HepG2 (cell line): ENCODE data around the gene NRBP1. TPM values are rescaled to one million over a fixed set of nuclear protein-coding genes. Genes with fewer than 3 reads are reported as not detected.

ENCODE experiments used
- ATAC-seq: fragments of 200-7000 bp; cut with Tn5 transposase; 3 replicates; pipeline ENCODE4 v1.9.1; 2020; ENCODE audit warnings: mild to moderate bottlenecking, moderate library complexity
- BruUV-seq: library from RNA; stranded (reverse); fragments of 400-500 nt; replicated peaks from 2 replicates; lab custom pipeline; 2021; lab: Mats Ljungman, UMichigan
- CTCF ChIA-PET: fragments of 300-600 bp; formaldehyde crosslinking; extraction: SDS; loops from one replicate; lab custom pipeline; 2021; ENCODE audit warnings: low total read pairs, inconsistent platforms, low intra/inter-chr PET ratio; lab: Yijun Ruan, JAX
- POLR2A ChIA-PET: fragments of 350-600 bp; sonication (Branson Sonifier 250); formaldehyde crosslinking; loops from one replicate; lab custom pipeline; 2020; ENCODE audit warnings: antibody characterized with exemption, inconsistent platforms; lab: Yijun Ruan, JAX
- DNase-seq: peaks from one replicate; pipeline ENCODE4 v3.0.0-alpha.2; 2015; ENCODE audit warnings: low spot score
- FAIRE-seq: peaks from 3 replicates; lab custom pipeline; 2011; peaks lifted over from hg19 to GRCh38; lab: Jason Lieb, UNC
- H2AFZ ChIP-seq: one replicate; pipeline ENCODE4 v1.6.1; 2011; ENCODE audit warnings: low read length, inconsistent platforms
- H3K27ac ChIP-seq: fragments of 300-600 bp; 3 replicates; pipeline ENCODE4 v1.8.0; 2011; ENCODE audit warnings: mixed run types, mild to moderate bottlenecking, mixed read lengths, low read length, inconsistent platforms; ENCODE audit not compliant: insufficient read depth; ENCODE audit errors: extremely low read length
- H3K27me3 ChIP-seq, 2 experiments: fragments of 200-600 bp in 1 of 2; 2 replicates in 1 of 2; 3 replicates in 1 of 2; pipeline versions ENCODE4 v1.6.0 to v1.8.0; 2011; ENCODE audit warnings: low read length in 2 of 2, mild to moderate bottlenecking in 2 of 2, moderate library complexity in 2 of 2, inconsistent platforms in 1 of 2; ENCODE audit not compliant: insufficient read depth in 2 of 2, control insufficient read depth in 1 of 2
- H3K36me3 ChIP-seq, 2 experiments: fragments of 200-600 bp in 1 of 2; replicated peaks in 1 of 2; 2 replicates in 1 of 2; 3 replicates in 1 of 2; pipeline versions ENCODE4 v1.5.1 to v1.8.0; 2011; ENCODE audit warnings: low read length in 2 of 2, inconsistent platforms in 1 of 2; ENCODE audit not compliant: insufficient read depth in 2 of 2, control insufficient read depth in 1 of 2
- H3K4me1 ChIP-seq: 2 replicates; pipeline ENCODE4 v1.5.1; 2012; ENCODE audit warnings: low read length, inconsistent platforms; ENCODE audit not compliant: insufficient read depth
- H3K4me2 ChIP-seq: 2 replicates; pipeline ENCODE4 v1.6.0; 2011; ENCODE audit warnings: low read depth, low read length, inconsistent platforms
- H3K4me3 ChIP-seq, 3 experiments: fragments of 200-600 bp in 1 of 3; sonication (generic), shearing (Covaris generic) in 1 of 3; replicated peaks in 1 of 3; 2 replicates each; pipeline ENCODE4 v1.5.1; 2011 to 2016; ENCODE audit warnings: low read length in 3 of 3, inconsistent platforms in 2 of 3, low read depth in 2 of 3, mild to moderate bottlenecking in 2 of 3, control low read depth in 1 of 3, mixed read lengths in 1 of 3; ENCODE audit not compliant: insufficient read depth in 1 of 3
- H3K79me2 ChIP-seq: one replicate; pipeline ENCODE4 v1.6.1; 2011; ENCODE audit warnings: low read length, inconsistent platforms; ENCODE audit not compliant: insufficient read depth
- H3K9ac ChIP-seq: 2 replicates; pipeline ENCODE4 v1.6.0; 2011; ENCODE audit warnings: mild to moderate bottlenecking, low read depth, low read length, inconsistent platforms; ENCODE audit not compliant: insufficient read depth
- H3K9me3 ChIP-seq: 2 replicates; pipeline ENCODE4 v1.5.1; 2012; ENCODE audit warnings: mild to moderate bottlenecking, low read length
- H4K20me1 ChIP-seq: 2 replicates; pipeline ENCODE4 v1.6.0; 2011; ENCODE audit warnings: inconsistent platforms, mild to moderate bottlenecking, low read length, moderate library complexity; ENCODE audit not compliant: insufficient read depth
- ATF7-NPFF ChIP-seq: sonication (generic); formaldehyde crosslinking; IDR thresholded peaks from 2 replicates; pipeline ENCODE4 v1.8.1; 2023; ENCODE audit warnings: mild to moderate bottlenecking, low read depth, missing genetic modification reagents, moderate library complexity
- TOPORS ChIP-seq: sonication (generic); formaldehyde crosslinking; IDR thresholded peaks from 2 replicates; pipeline ENCODE4 v1.8.0; 2023; ENCODE audit warnings: mild to moderate bottlenecking, missing genetic modification reagents
- WGBS: methylation state at CpG from one replicate; pipeline ENCODE4 v1.1.6; 2017; ENCODE audit warnings: low lambda C conversion rate; 5-methylcytosine and 5-hydroxymethylcytosine counted together
- in situ Hi-C: cut with HindIII; loops from 2 replicates; pipeline ENCODE4 v1.10.0; 2017; ENCODE audit warnings: low pct_unique_long_range_greater_than_20kb; ENCODE audit not compliant: extremely low pct_ligation_motif_present
- intact Hi-C: fragments of 100-400 bp; cut with micrococcal nuclease; formaldehyde crosslinking; loops from one replicate; pipeline ENCODE4 v1.10.0; 2022; ENCODE audit not compliant: unreplicated experiment
- polyA plus RNA-seq, 8 experiments: library from polyadenylated mRNA; depleted of rRNA in 3 of 8; stranded (reverse) in 7 of 8; unstranded in 1 of 8; fragments of >200 nt; fragmentation: Illumina TruSeq in 4 of 8; extraction: Trizol in 4 of 8; gene quantifications; 2 replicates each; pipeline versions ENCODE4 v1.2.1 to v1.2.3, GENCODE V29; 2011 to 2016; ENCODE audit warnings: low read depth in 4 of 8, missing spikeins in 1 of 8, mixed read lengths in 1 of 8; ENCODE audit not compliant: insufficient read depth in 1 of 8
- total RNA-seq, 5 experiments: library from RNA; depleted of rRNA; stranded (reverse); fragments of >200 nt; fragmentation: Illumina TruSeq; extraction: Trizol; gene quantifications; 2 replicates each; pipeline ENCODE4 v1.2.3, GENCODE V29; 2016; ENCODE audit warnings: low read depth in 1 of 5
- TF ChIP-seq, protein P1 (sequence below): sonication (generic); formaldehyde crosslinking; IDR thresholded peaks from 2 replicates; pipeline ENCODE4 v1.4.0; 2020; ENCODE audit warnings: missing genetic modification reagents
- TF ChIP-seq, protein P2 (sequence below): sonication (generic); formaldehyde crosslinking; IDR thresholded peaks from 2 replicates; pipeline ENCODE4 v1.4.0; 2020; ENCODE audit warnings: missing genetic modification reagents

The NRBP1 gene
- total and polyA plus RNA-seq, 2 of the 13 experiments (the other 11 are each of a cell fraction or from before 2014, with no cell fraction given), result 165 to 240 TPM

DNA sequence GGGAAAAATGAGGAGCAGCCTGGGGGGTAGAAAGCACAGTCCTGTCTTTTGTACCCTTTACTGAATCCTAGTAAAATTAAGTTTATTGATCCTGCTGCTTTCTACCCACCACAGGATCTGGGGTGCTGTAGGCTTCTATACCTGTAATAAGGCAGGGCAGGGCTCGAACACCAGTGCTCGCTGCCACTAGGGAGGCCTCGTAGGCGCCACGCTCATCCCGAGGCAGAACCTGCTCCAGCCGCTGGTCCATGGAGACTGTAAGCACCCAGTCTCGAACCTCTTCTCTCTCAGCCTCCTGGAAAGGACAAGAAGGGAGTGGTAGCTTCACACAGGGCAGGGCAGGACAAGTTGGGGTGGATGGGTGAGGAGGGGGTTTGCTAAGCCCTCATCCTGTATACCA is 16.7 kb downstream of the NRBP1 start:
- TF ChIP-seq, protein P1, sequence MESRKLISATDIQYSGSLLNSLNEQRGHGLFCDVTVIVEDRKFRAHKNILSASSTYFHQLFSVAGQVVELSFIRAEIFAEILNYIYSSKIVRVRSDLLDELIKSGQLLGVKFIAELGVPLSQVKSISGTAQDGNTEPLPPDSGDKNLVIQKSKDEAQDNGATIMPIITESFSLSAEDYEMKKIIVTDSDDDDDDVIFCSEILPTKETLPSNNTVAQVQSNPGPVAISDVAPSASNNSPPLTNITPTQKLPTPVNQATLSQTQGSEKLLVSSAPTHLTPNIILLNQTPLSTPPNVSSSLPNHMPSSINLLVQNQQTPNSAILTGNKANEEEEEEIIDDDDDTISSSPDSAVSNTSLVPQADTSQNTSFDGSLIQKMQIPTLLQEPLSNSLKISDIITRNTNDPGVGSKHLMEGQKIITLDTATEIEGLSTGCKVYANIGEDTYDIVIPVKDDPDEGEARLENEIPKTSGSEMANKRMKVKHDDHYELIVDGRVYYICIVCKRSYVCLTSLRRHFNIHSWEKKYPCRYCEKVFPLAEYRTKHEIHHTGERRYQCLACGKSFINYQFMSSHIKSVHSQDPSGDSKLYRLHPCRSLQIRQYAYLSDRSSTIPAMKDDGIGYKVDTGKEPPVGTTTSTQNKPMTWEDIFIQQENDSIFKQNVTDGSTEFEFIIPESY (CRISPR knock-in tag), result peak; percentile 56; the same call in 1 of the 2 replicates
- TF ChIP-seq TOPORS (CRISPR knock-in tag), result no peak
- no peak overlapping the region for H3K27ac ChIP-seq
- DNase-seq, result no peak
- POLR2A ChIA-PET, result interaction anchor here (1.0 to 1.4 kb wide), 2 partner anchors 15 to 34 kb away, joined by 3 to 4 read pairs; no protein-coding TSS in a partner anchor
- H3K4me2 ChIP-seq, result no peak overlapping the region
- in situ Hi-C loops (no loop called here), intact Hi-C loops (no loop called here)
- no peak for FAIRE-seq
- no peak overlapping the region for H2AFZ ChIP-seq
- H3K27me3 ChIP-seq, result no peaks in the 10 kb centered on the region
- H3K36me3 ChIP-seq, result peaks cover 13 to 48% of the 10 kb centered on the region in 2 experiments
- no peak overlapping the region for H3K9ac ChIP-seq
- H3K4me1 ChIP-seq, result no peaks in the 10 kb centered on the region
- CTCF ChIA-PET, result no interaction called here
- no peaks in the 10 kb centered on the region for H3K9me3 ChIP-seq
- whole genome bisulfite sequencing, result 93% methylated on average over 8 of the region's 8 CpGs
- no peak overlapping the region for H3K4me3 ChIP-seq
- H4K20me1 ChIP-seq, result no peaks in the 10 kb centered on the region
- no peak for ATAC-seq
- no peaks in the 10 kb centered on the region for H3K79me2 ChIP-seq
- no TSS peak for BruUV-seq

DNA sequence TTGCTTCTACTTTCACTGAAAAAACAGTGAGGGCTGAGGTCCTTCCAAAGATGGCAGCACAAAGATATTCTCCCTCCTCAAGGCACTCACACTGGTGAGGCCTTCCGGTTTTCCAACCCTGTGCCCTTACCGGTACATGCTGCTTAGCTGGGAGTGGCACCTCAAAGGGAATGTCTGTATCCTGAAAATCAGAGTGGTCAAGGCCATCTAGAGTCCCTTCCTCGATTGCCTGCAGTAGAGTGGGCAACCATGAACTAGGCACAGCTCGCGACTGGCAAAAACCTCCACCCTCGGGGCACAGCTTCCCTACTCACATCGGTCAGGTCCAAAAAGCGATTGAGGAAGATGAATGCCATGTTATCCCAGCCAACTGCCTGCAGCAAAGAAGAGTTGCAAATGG is 17.2 kb downstream of the NRBP1 start:
- no peak for ATAC-seq
- TF ChIP-seq, protein P2, sequence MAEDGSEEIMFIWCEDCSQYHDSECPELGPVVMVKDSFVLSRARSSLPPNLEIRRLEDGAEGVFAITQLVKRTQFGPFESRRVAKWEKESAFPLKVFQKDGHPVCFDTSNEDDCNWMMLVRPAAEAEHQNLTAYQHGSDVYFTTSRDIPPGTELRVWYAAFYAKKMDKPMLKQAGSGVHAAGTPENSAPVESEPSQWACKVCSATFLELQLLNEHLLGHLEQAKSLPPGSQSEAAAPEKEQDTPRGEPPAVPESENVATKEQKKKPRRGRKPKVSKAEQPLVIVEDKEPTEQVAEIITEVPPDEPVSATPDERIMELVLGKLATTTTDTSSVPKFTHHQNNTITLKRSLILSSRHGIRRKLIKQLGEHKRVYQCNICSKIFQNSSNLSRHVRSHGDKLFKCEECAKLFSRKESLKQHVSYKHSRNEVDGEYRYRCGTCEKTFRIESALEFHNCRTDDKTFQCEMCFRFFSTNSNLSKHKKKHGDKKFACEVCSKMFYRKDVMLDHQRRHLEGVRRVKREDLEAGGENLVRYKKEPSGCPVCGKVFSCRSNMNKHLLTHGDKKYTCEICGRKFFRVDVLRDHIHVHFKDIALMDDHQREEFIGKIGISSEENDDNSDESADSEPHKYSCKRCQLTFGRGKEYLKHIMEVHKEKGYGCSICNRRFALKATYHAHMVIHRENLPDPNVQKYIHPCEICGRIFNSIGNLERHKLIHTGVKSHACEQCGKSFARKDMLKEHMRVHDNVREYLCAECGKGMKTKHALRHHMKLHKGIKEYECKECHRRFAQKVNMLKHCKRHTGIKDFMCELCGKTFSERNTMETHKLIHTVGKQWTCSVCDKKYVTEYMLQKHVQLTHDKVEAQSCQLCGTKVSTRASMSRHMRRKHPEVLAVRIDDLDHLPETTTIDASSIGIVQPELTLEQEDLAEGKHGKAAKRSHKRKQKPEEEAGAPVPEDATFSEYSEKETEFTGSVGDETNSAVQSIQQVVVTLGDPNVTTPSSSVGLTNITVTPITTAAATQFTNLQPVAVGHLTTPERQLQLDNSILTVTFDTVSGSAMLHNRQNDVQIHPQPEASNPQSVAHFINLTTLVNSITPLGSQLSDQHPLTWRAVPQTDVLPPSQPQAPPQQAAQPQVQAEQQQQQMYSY (CRISPR knock-in tag), result 0 out of 2 replicates have a peak, but pooled peaks have one; percentile 1
- no peak for TF ChIP-seq ATF7-NPFF
- DNase-seq, result no peak
- ChIA-PET CTCF (no interaction called here), POLR2A (interaction anchor here (0.7 to 1.4 kb wide), 4 partner anchors 16 to 36 kb away, joined by 3 to 4 read pairs (median 4); partner anchors contain the start of genes NRBP1 and PPM1G)
- H3K27ac ChIP-seq, result no peak overlapping the region
- no peak overlapping the region for H2AFZ ChIP-seq
- H3K9me3 ChIP-seq, result no peaks in the 10 kb centered on the region
- H4K20me1 ChIP-seq, result no peaks in the 10 kb centered on the region
- H3K27me3 ChIP-seq, result no peaks in the 10 kb centered on the region
- no peaks in the 10 kb centered on the region for H3K79me2 ChIP-seq
- H3K4me1 ChIP-seq, result no peaks in the 10 kb centered on the region
- BruUV-seq, result no TSS peak
- intact Hi-C loops (no loop called here), in situ Hi-C loops (no loop called here)
- peaks cover 9 to 44% of the 10 kb centered on the region in 2 experiments for H3K36me3 ChIP-seq
- H3K9ac ChIP-seq, result no peak overlapping the region
- no peak for FAIRE-seq
- 90% methylated on average over 8 of the region's 8 CpGs for WGBS
- no peak overlapping the region for H3K4me2 ChIP-seq
- no peak overlapping the region for H3K4me3 ChIP-seq
